NOMO-1 (cell line): ENCODE data around the gene PLA2G4A.

ENCODE experiments used
- DNase-seq, 2 experiments: peaks; one replicate each; lab custom pipeline; 2025; ENCODE audit not compliant: unreplicated experiment in 2 of 2; lab: John Stamatoyannopoulos, UW

PLA2G4A gene

GRCh38 chr1:187003353-187003752 lies 174.6 kb downstream of the PLA2G4A start:
- DNase-seq = no peak

DNA sequence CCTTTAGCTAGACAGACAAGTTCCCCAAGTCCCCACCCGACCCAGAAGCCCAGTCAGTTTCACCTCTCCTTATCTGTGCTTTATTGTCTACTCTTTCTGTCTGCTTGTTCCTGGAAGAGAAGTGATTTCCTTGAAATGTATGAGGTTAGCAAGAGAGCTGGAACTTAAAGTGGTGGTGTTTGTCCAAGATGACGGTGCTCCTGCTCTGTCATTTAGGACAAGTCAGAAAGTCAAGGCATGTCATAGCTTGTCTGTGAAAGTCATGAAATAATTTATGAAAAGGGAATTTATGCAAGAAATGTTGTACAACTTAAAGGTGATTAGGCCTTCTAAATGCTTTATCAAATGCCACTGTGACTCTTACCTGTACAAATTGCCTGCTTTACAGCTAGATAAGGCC lies 178.1 kb downstream of the PLA2G4A start:
- DNase-seq = no peak

DNA sequence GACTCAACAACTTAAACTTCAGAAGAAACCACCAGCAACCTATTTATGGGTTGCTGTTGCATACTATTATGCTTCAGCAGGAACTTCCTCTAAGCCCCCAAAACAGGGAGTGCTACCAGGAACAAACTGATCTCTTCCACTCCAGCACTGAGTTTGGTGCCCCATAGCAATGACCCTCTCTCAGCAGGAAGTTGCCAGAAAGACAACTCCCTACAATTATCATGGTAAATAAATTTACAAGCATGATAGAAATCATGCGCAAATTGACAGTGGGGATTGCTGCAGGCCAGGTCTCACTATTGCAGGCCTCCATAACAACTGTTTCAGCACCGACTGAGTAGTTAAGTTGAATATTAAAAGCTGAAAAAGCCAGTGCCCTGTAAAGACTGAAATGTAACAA lies 180.6 kb downstream of the PLA2G4A start:
- peak in 1 of 2 experiments; percentile 20 for DNase-seq

- no peak for DNase-seq
Observed at GRCh38 chr1:187010571-187011309, 182.0 kb downstream of the PLA2G4A start.

GRCh38 chr1:187013582-187014200 lies 184.9 kb downstream of the PLA2G4A start:
- DNase-seq = no peak

GRCh38 chr1:187018291-187018690 lies 189.5 kb downstream of the PLA2G4A start:
- DNase-seq = no peak

GRCh38 chr1:187027253-187027652 lies 198.5 kb downstream of the PLA2G4A start:
- no peak for DNase-seq

DNA sequence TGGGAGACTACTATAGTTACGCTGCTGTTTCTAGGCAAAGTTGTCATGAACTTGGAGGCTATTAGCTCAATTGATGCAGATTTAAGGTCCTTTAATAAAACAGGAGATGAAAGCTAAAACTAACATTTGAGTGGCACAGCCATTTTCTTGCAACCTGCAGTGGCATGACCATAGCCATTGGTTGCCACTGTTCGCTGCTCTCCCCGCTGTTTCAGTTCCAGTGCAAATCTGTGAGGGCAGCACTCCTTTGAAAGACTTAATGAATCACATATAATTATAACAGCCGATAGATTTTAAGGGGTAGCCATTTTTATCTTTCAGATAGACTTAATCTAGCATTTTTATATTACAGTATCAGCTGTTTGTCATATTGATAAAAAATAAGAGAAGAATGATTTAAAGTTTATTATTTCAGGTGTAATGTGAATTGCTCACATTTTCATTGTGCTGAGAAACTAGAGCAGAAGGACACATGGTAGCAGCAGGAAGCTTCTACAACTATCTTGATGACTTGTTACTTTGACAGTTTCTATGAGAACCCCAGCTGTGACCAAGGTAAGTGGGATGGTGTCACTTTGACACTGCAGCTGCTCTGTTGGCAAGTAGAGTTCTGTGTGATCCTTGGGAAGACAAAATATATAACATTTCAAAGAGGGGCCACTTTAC lies 203.7 kb downstream of the PLA2G4A start:
- no peak for DNase-seq

DNA sequence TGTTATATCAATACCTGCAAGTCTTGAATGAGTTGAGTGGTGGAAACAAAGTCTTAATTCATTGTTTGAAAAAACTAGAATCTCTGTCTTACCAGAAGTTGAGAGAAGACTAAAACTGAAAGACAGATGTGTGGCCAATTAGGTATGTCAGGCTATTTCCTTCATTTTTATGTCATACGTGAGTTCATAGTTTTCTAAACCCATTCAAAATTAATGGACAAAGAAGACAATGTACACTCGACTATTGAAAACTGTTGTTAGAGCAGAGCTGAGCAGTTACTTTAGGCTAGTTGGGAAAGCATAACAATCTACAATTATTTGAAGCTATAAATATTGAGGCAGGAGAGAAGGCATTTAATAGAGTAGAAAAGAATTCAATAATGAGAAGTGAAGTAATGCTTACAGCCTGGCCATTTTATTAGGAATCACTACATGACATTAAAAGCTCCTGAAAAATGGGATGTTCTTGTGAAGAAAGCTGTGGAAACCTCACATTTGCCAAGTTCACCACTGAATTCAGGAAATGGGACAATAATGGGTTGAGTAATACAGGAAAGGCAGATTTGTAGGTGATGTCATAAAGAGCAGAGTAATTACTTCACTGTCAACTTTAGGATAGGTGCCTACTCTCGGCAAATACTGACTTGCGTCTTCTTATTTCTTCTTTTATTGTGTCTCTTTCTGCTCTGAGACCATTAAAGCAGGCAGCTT lies 204.4 kb downstream of the PLA2G4A start:
- peak in 1 of 2 experiments; percentile 22 for DNase-seq

DNA sequence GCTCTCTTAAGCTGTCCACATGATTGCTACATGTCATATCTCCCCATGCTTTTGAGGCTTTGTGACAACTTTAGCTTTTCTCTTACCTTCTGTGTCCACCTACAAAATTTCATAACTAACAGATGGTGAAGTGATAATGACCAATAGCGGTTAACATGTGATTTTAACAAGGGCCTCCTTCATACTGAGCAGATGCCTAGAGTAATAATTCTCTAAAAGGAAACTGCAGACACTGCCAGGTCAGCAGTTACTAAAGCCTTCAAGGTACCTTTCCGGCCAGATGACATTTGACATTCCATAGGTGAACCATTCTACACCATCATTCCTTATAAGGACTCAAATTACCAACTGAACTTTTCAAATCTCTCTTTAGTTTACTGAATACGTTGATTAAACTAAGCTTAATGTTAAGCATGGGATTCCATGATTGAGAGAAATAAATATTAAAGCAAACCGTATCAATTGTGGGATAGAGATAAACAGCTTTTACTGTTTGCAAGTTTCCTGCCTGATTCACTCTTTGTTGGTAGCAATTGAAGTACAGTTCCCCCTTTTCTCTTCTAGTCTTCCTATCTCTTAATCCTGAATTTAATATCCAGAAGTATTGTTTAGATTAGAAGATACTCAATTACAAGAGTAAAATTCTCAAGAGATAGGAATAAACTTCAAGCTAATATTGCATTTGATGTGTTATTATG lies 205.1 kb downstream of the PLA2G4A start:
- no peak for DNase-seq

DNA sequence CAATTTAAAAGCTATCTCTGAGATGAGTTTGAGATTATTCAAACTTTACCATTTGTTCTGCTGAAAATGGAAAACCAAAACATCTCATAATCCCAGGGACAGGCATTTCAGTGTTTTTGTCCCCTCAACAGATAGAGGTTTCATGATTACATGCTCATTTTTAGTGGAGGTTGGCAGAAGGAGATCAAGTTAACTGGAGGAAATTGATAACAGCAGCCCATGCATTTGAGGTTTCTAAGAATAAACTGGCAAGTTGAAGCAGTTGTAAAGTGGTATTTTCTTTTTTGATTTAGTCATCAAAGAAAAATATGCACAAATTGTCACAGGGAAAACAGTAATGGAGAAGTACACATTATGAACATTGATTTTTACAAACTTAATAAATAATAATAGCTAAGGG lies 205.8 kb downstream of the PLA2G4A start:
- DNase-seq = no peak

DNA sequence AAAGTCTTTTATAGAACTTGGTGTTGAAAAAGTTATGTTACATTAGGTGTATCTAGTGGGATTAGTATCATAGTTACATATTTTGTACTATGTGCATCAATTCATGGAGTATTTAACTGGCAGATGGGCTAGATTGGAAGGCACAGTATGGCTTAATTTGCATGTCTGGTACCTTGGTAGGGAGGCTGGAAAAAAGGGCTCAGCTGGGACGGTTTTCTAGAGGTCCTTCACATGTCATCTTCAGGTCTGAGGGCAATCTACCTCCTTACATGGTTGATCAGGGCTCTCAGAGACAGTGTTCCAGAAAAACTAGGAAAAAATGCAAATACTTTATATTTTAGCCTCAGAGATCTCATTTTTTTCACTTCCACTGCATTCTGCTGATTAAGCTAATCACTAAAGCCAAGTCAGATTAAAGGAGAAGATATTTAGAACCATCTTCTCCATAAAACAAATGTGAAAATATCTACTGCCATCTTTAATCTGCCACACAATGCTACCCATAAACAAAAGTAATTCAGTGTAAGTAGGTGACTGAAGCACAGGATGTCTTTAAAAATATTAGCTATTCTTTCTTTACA lies 209.3 kb downstream of the PLA2G4A start:
- no peak for DNase-seq
